Loucy (cell line): ENCODE data around the gene ANKRD55.

Source experiments
- EZH2phosphoT487 ChIP-seq: fragments of 200-600 bp; IDR thresholded peaks from 2 replicates; pipeline ENCODE4 v1.6.1; 2018; ENCODE audit warnings: antibody characterized with exemption, mild to moderate bottlenecking, moderate library complexity, borderline replicate concordance
- TF ChIP-seq, protein P1 (sequence below): fragments of 200-600 bp; sonication (generic); conservative IDR thresholded peaks from 2 replicates; pipeline ENCODE4 v1.5.1; 2014; ENCODE audit warnings: mild to moderate bottlenecking, antibody characterized with exemption, low read length

DNA sequence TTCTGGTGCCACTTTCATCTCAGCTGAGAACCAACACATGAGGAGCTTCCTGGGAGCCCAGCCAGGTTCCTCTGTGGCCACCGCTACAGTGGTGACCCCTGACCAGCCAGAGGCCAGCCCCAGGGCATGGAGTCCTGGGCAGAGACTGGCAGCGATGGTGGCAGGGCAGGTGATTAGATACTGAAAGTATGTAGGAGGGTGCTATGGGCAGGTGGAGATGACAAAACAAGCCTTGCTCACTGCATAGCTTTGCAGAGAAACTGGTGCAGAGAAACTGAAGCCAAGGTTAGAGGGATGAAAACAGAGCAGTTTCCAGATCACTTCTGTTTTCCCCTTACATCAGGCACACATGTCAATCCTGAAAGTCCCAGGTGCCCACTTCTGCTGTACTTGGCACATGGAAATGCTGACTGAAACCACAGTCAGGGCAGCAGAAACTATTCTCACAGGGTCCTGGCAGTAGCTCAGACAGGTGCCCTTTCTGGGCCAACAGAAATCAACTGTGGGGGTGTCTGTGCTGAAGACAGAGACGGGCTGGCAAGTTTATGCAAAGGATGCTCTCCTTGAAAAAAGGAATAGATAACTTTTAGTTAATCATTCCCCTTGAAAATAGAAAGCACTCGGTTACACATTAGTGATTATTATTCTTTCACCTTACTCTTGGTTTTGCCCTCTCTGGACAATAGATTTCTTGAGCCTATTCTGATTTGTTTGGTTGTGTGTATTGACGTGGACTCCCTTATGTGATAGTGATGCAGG is 90.3 kb downstream of the ANKRD55 start:
- TF ChIP-seq, protein P1, sequence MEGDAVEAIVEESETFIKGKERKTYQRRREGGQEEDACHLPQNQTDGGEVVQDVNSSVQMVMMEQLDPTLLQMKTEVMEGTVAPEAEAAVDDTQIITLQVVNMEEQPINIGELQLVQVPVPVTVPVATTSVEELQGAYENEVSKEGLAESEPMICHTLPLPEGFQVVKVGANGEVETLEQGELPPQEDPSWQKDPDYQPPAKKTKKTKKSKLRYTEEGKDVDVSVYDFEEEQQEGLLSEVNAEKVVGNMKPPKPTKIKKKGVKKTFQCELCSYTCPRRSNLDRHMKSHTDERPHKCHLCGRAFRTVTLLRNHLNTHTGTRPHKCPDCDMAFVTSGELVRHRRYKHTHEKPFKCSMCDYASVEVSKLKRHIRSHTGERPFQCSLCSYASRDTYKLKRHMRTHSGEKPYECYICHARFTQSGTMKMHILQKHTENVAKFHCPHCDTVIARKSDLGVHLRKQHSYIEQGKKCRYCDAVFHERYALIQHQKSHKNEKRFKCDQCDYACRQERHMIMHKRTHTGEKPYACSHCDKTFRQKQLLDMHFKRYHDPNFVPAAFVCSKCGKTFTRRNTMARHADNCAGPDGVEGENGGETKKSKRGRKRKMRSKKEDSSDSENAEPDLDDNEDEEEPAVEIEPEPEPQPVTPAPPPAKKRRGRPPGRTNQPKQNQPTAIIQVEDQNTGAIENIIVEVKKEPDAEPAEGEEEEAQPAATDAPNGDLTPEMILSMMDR, result no peak
- no peak for TF ChIP-seq EZH2phosphoT487
